ENCODE data around the gene TMEM171. TPM values are rescaled to one million over a fixed set of nuclear protein-coding genes. Genes with fewer than 3 reads are reported as not detected.

The TMEM171 gene
- total RNA-seq, 1 experiment from 2014 or later = 2.1 TPM

GRCh38 chr5:73116506-73116905 is 3.9 kb upstream of the TMEM171 start:
- no peaks in the 10 kb centered on the region for H3K36me3 ChIP-seq (ENCODE audit: control insufficient read depth, insufficient read depth, low read length)
- intact Hi-C loops (cut with micrococcal nuclease; ENCODE audit: unreplicated experiment) = no loop called here
- in situ Hi-C loops (cut with HindIII; ENCODE audit: low pct_unique_long_range_greater_than_20kb, low sequenced_read_pairs) = no loop called here
- H3K27me3 ChIP-seq (ENCODE audit: control insufficient read depth, insufficient read depth, low read length) = no peaks in the 10 kb centered on the region; the same call in 1 of the 2 replicates
- ChIA-PET POLR2A (no interaction called here), CTCF (interaction anchor here (0.8 kb wide), 1 partner anchor 9 kb away, joined by 3 read pairs; no protein-coding TSS in a partner anchor)
- H3K9me3 ChIP-seq (ENCODE audit: control insufficient read depth, insufficient read depth, low read depth, low read length) = no peaks in the 10 kb centered on the region
- peaks cover 6% of the 10 kb centered on the region; the same call in 1 of the 2 replicates for H3K4me1 ChIP-seq (ENCODE audit: control insufficient read depth, insufficient read depth, low read length)
- no peak for DNase-seq (ENCODE audit: low read depth, low spot score)
- ATAC-seq = no peak
- TF ChIP-seq POLR2AphosphoS5 (IDR thresholded peaks at IDR 0.05; ENCODE audit: low read depth, low read length) = no peak
- TF ChIP-seq SIN3A (IDR thresholded peaks at IDR 0.05; ENCODE audit: borderline replicate concordance, insufficient read depth, low read depth, low read length) = no peak
- TF ChIP-seq CTCF (IDR thresholded peaks at IDR 0.05) = no peak
- TF ChIP-seq REST (IDR thresholded peaks at IDR 0.05; ENCODE audit: insufficient read depth in 1 of 2, low read depth in 2 of 2, low read length in 1 of 2) = no peak
- no peak for TF ChIP-seq TCF7L2 (IDR thresholded peaks at IDR 0.05; ENCODE audit: low read depth, low read length)
- H3K27ac ChIP-seq (ENCODE audit: low read length) = no peak overlapping the region
- H3K4me3 ChIP-seq (ENCODE audit: low read depth in 2 of 2, low read length in 2 of 2) = no peak overlapping the region
- BruUV-seq (replicated peaks) = no TSS peak

- H3K4me1 ChIP-seq (ENCODE audit: control insufficient read depth, insufficient read depth, low read length) = peaks cover 6% of the 10 kb centered on the region; the same call in 1 of the 2 replicates
- TF ChIP-seq CTCF (IDR thresholded peaks at IDR 0.05) = no peak
- no peak for TF ChIP-seq REST (IDR thresholded peaks at IDR 0.05; ENCODE audit: insufficient read depth in 1 of 2, low read depth in 2 of 2, low read length in 1 of 2)
- TF ChIP-seq POLR2AphosphoS5 (IDR thresholded peaks at IDR 0.05; ENCODE audit: low read depth, low read length) = no peak
- no peak for TF ChIP-seq SIN3A (IDR thresholded peaks at IDR 0.05; ENCODE audit: borderline replicate concordance, insufficient read depth, low read depth, low read length)
- no peak for TF ChIP-seq TCF7L2 (IDR thresholded peaks at IDR 0.05; ENCODE audit: low read depth, low read length)
- intact Hi-C loops (cut with micrococcal nuclease; ENCODE audit: unreplicated experiment) = no loop called here
- no peak overlapping the region for H3K27ac ChIP-seq (ENCODE audit: low read length)
- CTCF ChIA-PET = interaction anchor here (0.8 kb wide), 1 partner anchor 9 kb away, joined by 3 read pairs; no protein-coding TSS in a partner anchor
- POLR2A ChIA-PET = no interaction called here
- ATAC-seq (no peak), DNase-seq (ENCODE audit: low read depth, low spot score) (no peak)
- H3K27me3 ChIP-seq (ENCODE audit: control insufficient read depth, insufficient read depth, low read length) = no peaks in the 10 kb centered on the region; the same call in 1 of the 2 replicates
- no peak overlapping the region for H3K4me3 ChIP-seq (ENCODE audit: low read depth in 2 of 2, low read length in 2 of 2)
- BruUV-seq (replicated peaks) = no TSS peak
- in situ Hi-C loops (cut with HindIII; ENCODE audit: low pct_unique_long_range_greater_than_20kb, low sequenced_read_pairs) = no loop called here
- H3K36me3 ChIP-seq (ENCODE audit: control insufficient read depth, insufficient read depth, low read length) = no peaks in the 10 kb centered on the region
- H3K9me3 ChIP-seq (ENCODE audit: control insufficient read depth, insufficient read depth, low read depth, low read length) = no peaks in the 10 kb centered on the region
Measured at GRCh38 chr5:73117088-73117740, 3.2 kb upstream of the TMEM171 start.
